ENCODE data around the gene CWC22.

DNA sequence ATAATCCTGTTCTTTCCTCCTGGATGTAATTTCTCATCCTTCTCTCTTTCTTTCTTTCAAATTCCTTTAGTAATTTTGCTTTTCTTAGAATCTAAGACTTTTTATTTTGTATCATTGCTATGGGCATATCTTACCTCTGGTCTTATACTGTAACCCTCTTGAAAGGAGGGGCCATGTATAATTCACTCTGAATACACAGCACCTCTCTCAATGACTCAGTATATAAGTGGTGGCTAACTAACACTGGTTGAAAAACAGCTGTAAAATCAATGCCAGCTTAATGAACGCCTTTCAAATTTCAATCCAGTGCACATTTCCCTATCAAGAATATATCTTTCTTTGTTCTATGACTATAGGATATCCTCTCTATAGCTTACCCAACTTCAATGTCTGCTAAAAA, 53.7 kb downstream of the CWC22 start:
- TF ChIP-seq, protein P1, sequence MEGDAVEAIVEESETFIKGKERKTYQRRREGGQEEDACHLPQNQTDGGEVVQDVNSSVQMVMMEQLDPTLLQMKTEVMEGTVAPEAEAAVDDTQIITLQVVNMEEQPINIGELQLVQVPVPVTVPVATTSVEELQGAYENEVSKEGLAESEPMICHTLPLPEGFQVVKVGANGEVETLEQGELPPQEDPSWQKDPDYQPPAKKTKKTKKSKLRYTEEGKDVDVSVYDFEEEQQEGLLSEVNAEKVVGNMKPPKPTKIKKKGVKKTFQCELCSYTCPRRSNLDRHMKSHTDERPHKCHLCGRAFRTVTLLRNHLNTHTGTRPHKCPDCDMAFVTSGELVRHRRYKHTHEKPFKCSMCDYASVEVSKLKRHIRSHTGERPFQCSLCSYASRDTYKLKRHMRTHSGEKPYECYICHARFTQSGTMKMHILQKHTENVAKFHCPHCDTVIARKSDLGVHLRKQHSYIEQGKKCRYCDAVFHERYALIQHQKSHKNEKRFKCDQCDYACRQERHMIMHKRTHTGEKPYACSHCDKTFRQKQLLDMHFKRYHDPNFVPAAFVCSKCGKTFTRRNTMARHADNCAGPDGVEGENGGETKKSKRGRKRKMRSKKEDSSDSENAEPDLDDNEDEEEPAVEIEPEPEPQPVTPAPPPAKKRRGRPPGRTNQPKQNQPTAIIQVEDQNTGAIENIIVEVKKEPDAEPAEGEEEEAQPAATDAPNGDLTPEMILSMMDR (IDR thresholded peaks at IDR 0.05; ENCODE audit: insufficient read depth, low read length, poor library complexity, severe bottlenecking): no peak
- no peak for TF ChIP-seq EZH2phosphoT487 (conservative IDR thresholded peaks at IDR 0.05; ENCODE audit: low read length)
